Keratinocyte (primary cell): Measurements from ENCODE around the gene SH3PXD2A. TPM values are rescaled to one million over a fixed set of nuclear protein-coding genes. Genes with fewer than 3 reads are reported as not detected.

ENCODE experiments used
- DNase-seq: peaks from one replicate; pipeline ENCODE4 v3.0.0-alpha.2; 2011; ENCODE audit warnings: low read depth, missing footprints, low spot score
- FAIRE-seq: peaks from 2 replicates; lab custom pipeline; 2011; peaks lifted over from hg19 to GRCh38; lab: Jason Lieb, UNC
- H2AFZ ChIP-seq: 2 replicates; pipeline ENCODE4 v1.6.0; 2012; ENCODE audit warnings: low read length, control low read depth, inconsistent platforms; ENCODE audit not compliant: control insufficient read depth
- H3K27ac ChIP-seq: 2 replicates; pipeline ENCODE4 v1.5.1; 2011; ENCODE audit warnings: low read length; ENCODE audit not compliant: control insufficient read depth, insufficient read depth
- H3K27me3 ChIP-seq: 3 replicates; pipeline ENCODE4 v1.6.0; 2011; ENCODE audit warnings: low read length; ENCODE audit not compliant: control insufficient read depth, insufficient read depth; ENCODE audit errors: extremely low read depth
- H3K36me3 ChIP-seq, 2 experiments: 2 replicates in 1 of 2; 3 replicates in 1 of 2; pipeline ENCODE4 v1.5.1; 2011; ENCODE audit warnings: low read length in 2 of 2, mild to moderate bottlenecking in 1 of 2; ENCODE audit not compliant: control insufficient read depth in 2 of 2, insufficient read depth in 2 of 2; ENCODE audit errors: extremely low read depth in 1 of 2
- H3K4me1 ChIP-seq: 3 replicates; pipeline ENCODE4 v1.5.1; 2011; ENCODE audit warnings: low read length; ENCODE audit not compliant: control insufficient read depth, insufficient read depth; ENCODE audit errors: extremely low read depth
- H3K4me2 ChIP-seq: 3 replicates; pipeline ENCODE4 v1.6.0; 2011; ENCODE audit warnings: low read depth, low read length; ENCODE audit not compliant: control insufficient read depth, insufficient read depth; ENCODE audit errors: extremely low read depth
- H3K4me3 ChIP-seq, 3 experiments: fragments of 200-600 bp in 1 of 3; sonication (generic) in 1 of 3; 2 replicates in 2 of 3; 3 replicates in 1 of 3; pipeline ENCODE4 v1.5.1; 2011 to 2016; ENCODE audit warnings: low read length in 3 of 3, mild to moderate bottlenecking in 3 of 3, control low read depth in 2 of 3, inconsistent platforms in 1 of 3, low read depth in 1 of 3, mixed read lengths in 1 of 3, mixed run types in 1 of 3, moderate library complexity in 1 of 3; ENCODE audit not compliant: control insufficient read depth in 2 of 3, insufficient read depth in 2 of 3; ENCODE audit errors: extremely low read depth in 1 of 3
- H3K79me2 ChIP-seq: 2 replicates; pipeline ENCODE4 v1.6.0; 2012; ENCODE audit warnings: low read length; ENCODE audit not compliant: control insufficient read depth, insufficient read depth
- H3K9ac ChIP-seq: 3 replicates; pipeline ENCODE4 v1.6.0; 2011; ENCODE audit warnings: low read length; ENCODE audit not compliant: control insufficient read depth, insufficient read depth; ENCODE audit errors: extremely low read depth
- H3K9me1 ChIP-seq: 3 replicates; pipeline ENCODE4 v1.6.0; 2011; ENCODE audit warnings: low read length; ENCODE audit not compliant: control insufficient read depth, insufficient read depth; ENCODE audit errors: extremely low read depth
- H3K9me3 ChIP-seq: 2 replicates; pipeline ENCODE4 v1.5.1; 2012; ENCODE audit warnings: low read depth, low read length; ENCODE audit not compliant: control insufficient read depth
- H4K20me1 ChIP-seq: 3 replicates; pipeline ENCODE4 v1.6.0; 2011; ENCODE audit warnings: low read length; ENCODE audit not compliant: control insufficient read depth, insufficient read depth; ENCODE audit errors: extremely low read depth
- CTCF ChIP-seq, 3 experiments: IDR thresholded peaks in 1 of 3; conservative IDR thresholded peaks in 1 of 3; optimal IDR thresholded peaks in 1 of 3; 2 replicates in 2 of 3; 3 replicates in 1 of 3; pipeline versions ENCODE3 to v1.5.1; 2011; ENCODE audit warnings: low read length in 3 of 3, mild to moderate bottlenecking in 3 of 3, moderate library complexity in 2 of 3, control low read depth in 1 of 3, inconsistent platforms in 1 of 3; ENCODE audit not compliant: insufficient read depth in 2 of 3; ENCODE audit errors: extremely low read depth in 1 of 3
- EZH2 ChIP-seq: IDR thresholded peaks from one replicate; pipeline ENCODE4 v1.6.1; 2012; ENCODE audit warnings: inconsistent platforms, mild to moderate bottlenecking, low read length, moderate library complexity
- dilution Hi-C: fragments of 300-500 bp; cut with MboI; formaldehyde crosslinking; loops from one replicate; pipeline ENCODE4 v1.7.0; 2020; ENCODE audit warnings: low sequenced_read_pairs; ENCODE audit not compliant: extremely low pct_ligation_motif_present
- polyA plus RNA-seq, 5 experiments: library from polyadenylated mRNA; depleted of rRNA in 3 of 5; stranded (reverse) in 3 of 5; stranded (forward) in 1 of 5; unstranded in 1 of 5; fragments of >200 nt; gene quantifications; 1 replicate in 1 of 5; 2 replicates in 3 of 5; 3 replicates in 1 of 5; pipeline versions ENCODE4 v1.2.1 to v1.2.3, GENCODE V29; 2011 to 2012; ENCODE audit warnings: missing spikeins in 2 of 5, low read depth in 1 of 5, low replicate concordance in 1 of 5

Gene SH3PXD2A
- polyA plus RNA-seq, 1 donor (not counting 4 experiments of a cell fraction or from before 2014, with no cell fraction given), result 33.9 TPM

GRCh38 chr10:103746598-103746997, 108.8 kb downstream of the SH3PXD2A start:
- H3K9me1 ChIP-seq, result peaks cover 5% of the 10 kb centered on the region
- peaks cover 52% of the 10 kb centered on the region for H3K79me2 ChIP-seq
- H3K9me3 ChIP-seq, result no peaks in the 10 kb centered on the region
- H3K9ac ChIP-seq, result peak overlapping the region; percentile 75
- FAIRE-seq, result peak; percentile 67
- no peaks in the 10 kb centered on the region for H4K20me1 ChIP-seq
- dilution Hi-C loops, result no loop called here
- H3K4me3 ChIP-seq, result peak overlapping the region in 2 of 3 experiments; percentile 18 to 43
- peaks cover 78% of the 10 kb centered on the region for H3K4me1 ChIP-seq
- no peaks in the 10 kb centered on the region for H3K27me3 ChIP-seq
- no peak for DNase-seq
- H3K36me3 ChIP-seq, result peaks cover 3 to 34% of the 10 kb centered on the region in 2 experiments
- TF ChIP-seq EZH2, result no peak
- no peak for TF ChIP-seq CTCF (optimal IDR thresholded peaks at IDR 0.05 in 1 of 3, IDR thresholded peaks at IDR 0.05 in 1 of 3, conservative IDR thresholded peaks at IDR 0.05 in 1 of 3; ENCODE audit: extremely low read depth in 1 of 3, insufficient read depth in 2 of 3, low read length in 3 of 3)
- peak overlapping the region; percentile 76 for H3K4me2 ChIP-seq
- H3K27ac ChIP-seq, result peak overlapping the region; percentile 93
- no peak overlapping the region for H2AFZ ChIP-seq

DNA sequence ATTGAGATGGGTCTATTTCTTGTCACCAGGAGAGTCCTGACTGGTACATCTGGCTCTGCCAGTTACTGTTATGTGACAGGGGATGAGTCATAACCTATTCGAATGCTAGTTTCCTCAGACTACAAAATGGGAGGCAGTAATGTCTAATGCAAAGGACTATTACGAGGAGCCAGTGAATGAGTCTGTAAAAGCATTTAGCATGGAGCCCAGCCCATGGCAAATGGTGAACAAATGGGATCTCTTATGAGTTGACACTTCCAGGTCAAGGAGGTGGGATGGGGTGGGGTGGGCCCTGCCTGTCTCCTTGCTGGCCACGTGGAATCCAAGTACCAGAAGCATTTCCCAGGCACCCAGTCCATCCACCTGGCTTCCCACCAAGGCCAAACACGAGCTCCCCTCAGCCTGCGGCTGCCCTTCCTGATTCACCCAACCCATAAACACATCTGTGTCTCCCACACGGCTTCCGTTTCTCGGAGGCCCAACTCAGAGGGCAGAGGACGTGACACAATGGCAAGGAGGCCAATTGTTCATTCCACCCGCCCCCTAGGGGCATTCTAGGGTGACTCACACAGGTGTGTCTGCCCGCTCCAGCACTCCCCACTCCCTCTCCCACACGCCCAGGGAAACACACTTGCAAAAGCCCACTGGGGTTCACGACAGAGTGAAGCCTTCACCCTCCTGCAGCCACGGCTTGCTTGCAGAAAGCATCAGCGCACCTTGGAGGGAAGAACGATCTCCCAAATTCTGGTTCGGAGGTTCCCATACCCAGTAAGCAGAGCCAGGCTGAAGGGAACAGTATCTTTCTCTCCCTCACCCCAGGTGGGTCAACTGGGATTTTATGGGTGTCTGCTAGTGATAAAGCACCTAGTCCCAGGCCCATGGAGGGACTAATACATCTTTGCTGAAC, 109.8 kb downstream of the SH3PXD2A start:
- Histone ChIP-seq H3K9ac (peak overlapping the region; percentile 75), H3K4me2 (peak overlapping the region; percentile 76), H3K4me1 (peaks cover 82% of the 10 kb centered on the region), H3K79me2 (peaks cover 55% of the 10 kb centered on the region), H3K4me3 (peak overlapping the region in 1 of 3 experiments; percentile 21), H3K36me3 (peaks cover 3 to 38% of the 10 kb centered on the region in 2 experiments), H4K20me1 (no peaks in the 10 kb centered on the region), H2AFZ (no peak overlapping the region), H3K9me1 (peaks cover 9% of the 10 kb centered on the region), H3K27me3 (no peaks in the 10 kb centered on the region), H3K9me3 (no peaks in the 10 kb centered on the region), H3K27ac (peak overlapping the region; percentile 93)
- TF ChIP-seq CTCF (optimal IDR thresholded peaks at IDR 0.05 in 1 of 3, IDR thresholded peaks at IDR 0.05 in 1 of 3, conservative IDR thresholded peaks at IDR 0.05 in 1 of 3; ENCODE audit: extremely low read depth in 1 of 3, insufficient read depth in 2 of 3, low read length in 3 of 3), result peak in 1 of 3 experiments; percentile 3
- TF ChIP-seq EZH2, result no peak
- peak; percentile 95 for DNase-seq
- peak; percentile 90 for FAIRE-seq
- dilution Hi-C loops, result no loop called here
